Measurements from ENCODE around the gene ITPRIPL1. TPM values are rescaled to one million over a fixed set of nuclear protein-coding genes. Genes with fewer than 3 reads are reported as not detected.

ITPRIPL1 gene
- total RNA-seq, 1 experiment from 2014 or later, result 4.7 TPM

Other genes with a start within 250 kb of the ITPRIPL1 start
- gene ADRA2B, start 208.7 kb upstream of the ITPRIPL1 start, total RNA-seq (2014; rRNA removed; shearing (Covaris generic); ENCODE audit: low replicate concordance), result 0.03 TPM in 1 of 2 replicates, not detected in the other
- not detected in 2 replicates for gene ASTL, start 186.8 kb upstream of the ITPRIPL1 start, total RNA-seq (2014; rRNA removed; shearing (Covaris generic); ENCODE audit: low replicate concordance)
- 4.9 and 8.7 TPM in 2 replicates for gene DUSP2, start 179.9 kb upstream of the ITPRIPL1 start, total RNA-seq (2014; rRNA removed; shearing (Covaris generic); ENCODE audit: low replicate concordance)
- 100 and 113 TPM in 2 replicates for gene STARD7, start 116.5 kb upstream of the ITPRIPL1 start, total RNA-seq (2014; rRNA removed; shearing (Covaris generic); ENCODE audit: low replicate concordance)
- 3.7 and 7.3 TPM in 2 replicates for gene TMEM127, start 59.3 kb upstream of the ITPRIPL1 start, total RNA-seq (2014; rRNA removed; shearing (Covaris generic); ENCODE audit: low replicate concordance)
- gene CIAO1, start 59.1 kb upstream of the ITPRIPL1 start, total RNA-seq (2014; rRNA removed; shearing (Covaris generic); ENCODE audit: low replicate concordance), result 76.2 and 103 TPM in 2 replicates
- 56.6 and 56.9 TPM in 2 replicates for gene SNRNP200, start 19.8 kb upstream of the ITPRIPL1 start, total RNA-seq (2014; rRNA removed; shearing (Covaris generic); ENCODE audit: low replicate concordance)
- gene NCAPH, start 10.4 kb downstream of the ITPRIPL1 start, total RNA-seq (2014; rRNA removed; shearing (Covaris generic); ENCODE audit: low replicate concordance), result 31.5 and 34.2 TPM in 2 replicates
- gene NEURL3, start 180.0 kb downstream of the ITPRIPL1 start, total RNA-seq (2014; rRNA removed; shearing (Covaris generic); ENCODE audit: low replicate concordance), result 1.0 TPM in 1 of 2 replicates, not detected in the other
- 5.3 and 13.7 TPM in 2 replicates for gene ARID5A, start 211.4 kb downstream of the ITPRIPL1 start, total RNA-seq (2014; rRNA removed; shearing (Covaris generic); ENCODE audit: low replicate concordance)

Measured in MG63 (cell line).